ENCODE results near the gene PTPRA. TPM values are rescaled to one million over a fixed set of nuclear protein-coding genes. Genes with fewer than 3 reads are reported as not detected.
"Not testable (repeated sequence)": the region's sequence is repeated elsewhere in the genome, so short reads cannot be mapped to it uniquely, and the experiment has no call there.

Gene PTPRA
- total and polyA plus RNA-seq, 2 donors from 2014 or later, result 33.1 to 70.3 TPM

GRCh38 chr20:2829376-2829775 is 43.9 kb upstream of the PTPRA start:
- no peak for TF ChIP-seq CTCF (IDR thresholded peaks at IDR 0.05; ENCODE audit: borderline replicate concordance, extremely low read depth, insufficient read depth)
- no peaks in the 10 kb centered on the region for H3K9me3 ChIP-seq (ENCODE audit: control insufficient read depth in 2 of 3, insufficient read depth in 1 of 3, low read length in 3 of 3)
- DNase-seq (peak in 2 of 5 donors; percentile 10 to 28), FAIRE-seq (no peak)
- no peak overlapping the region for H3K27ac ChIP-seq (ENCODE audit: low read depth in 2 of 2, low read length in 2 of 2)
- no peak overlapping the region for H3K9ac ChIP-seq (ENCODE audit: low read length in 3 of 3)
- intact Hi-C loops (cut with DNase I), result no loop called here
- no peaks in the 10 kb centered on the region for H3K27me3 ChIP-seq (ENCODE audit: control insufficient read depth, insufficient read depth, low read length)
- no peaks in the 10 kb centered on the region for H3K4me1 ChIP-seq (ENCODE audit: control insufficient read depth in 2 of 3, insufficient read depth in 2 of 3, low read depth in 1 of 3, low read length in 3 of 3)
- no peaks in the 10 kb centered on the region for H3K36me3 ChIP-seq (ENCODE audit: control insufficient read depth in 2 of 3, insufficient read depth in 3 of 3, low read length in 3 of 3)
- no peak overlapping the region for H3K4me3 ChIP-seq (ENCODE audit: low read length in 3 of 3)

- intact Hi-C loops (cut with DNase I), result not testable (repeated sequence)
These were observed 42.1 kb upstream of the PTPRA start for GRCh38 chr20:2831206-2831605.

GRCh38 chr20:2833761-2834160 is 39.5 kb upstream of the PTPRA start:
- intact Hi-C loops (cut with DNase I), result no loop called here
- H3K27me3 ChIP-seq (ENCODE audit: control insufficient read depth, insufficient read depth, low read length), result no peaks in the 10 kb centered on the region

More at GRCh38 chr20:2831206-2831605, 42.1 kb upstream of the PTPRA start:
- not testable (repeated sequence) for FAIRE-seq; H3K27me3 ChIP-seq (ENCODE audit: control insufficient read depth, insufficient read depth, low read length); H3K9me3 ChIP-seq (ENCODE audit: control insufficient read depth in 2 of 3, insufficient read depth in 1 of 3, low read length in 3 of 3); H3K4me3 ChIP-seq (ENCODE audit: low read length in 3 of 3); H3K27ac ChIP-seq (ENCODE audit: low read depth in 2 of 2, low read length in 2 of 2); H3K9ac ChIP-seq (ENCODE audit: low read length in 3 of 3); H3K36me3 ChIP-seq (ENCODE audit: control insufficient read depth in 2 of 3, insufficient read depth in 3 of 3, low read length in 3 of 3); H3K4me1 ChIP-seq (ENCODE audit: control insufficient read depth in 2 of 3, insufficient read depth in 2 of 3, low read depth in 1 of 3, low read length in 3 of 3)
- DNase-seq, result peak in 2 of 5 donors; percentile 26 to 42

More at GRCh38 chr20:2833761-2834160, 39.5 kb upstream of the PTPRA start:
- Histone ChIP-seq H3K4me1 (ENCODE audit: control insufficient read depth in 2 of 3, insufficient read depth in 2 of 3, low read depth in 1 of 3, low read length in 3 of 3) (no peaks in the 10 kb centered on the region), H3K4me3 (ENCODE audit: low read length in 3 of 3) (no peak overlapping the region), H3K36me3 (ENCODE audit: control insufficient read depth in 2 of 3, insufficient read depth in 3 of 3, low read length in 3 of 3) (no peaks in the 10 kb centered on the region), H3K27ac (ENCODE audit: low read depth in 2 of 2, low read length in 2 of 2) (no peak overlapping the region), H3K9me3 (ENCODE audit: control insufficient read depth in 2 of 3, insufficient read depth in 1 of 3, low read length in 3 of 3) (no peaks in the 10 kb centered on the region), H3K9ac (ENCODE audit: low read length in 3 of 3) (no peak overlapping the region)
- no peak for TF ChIP-seq CTCF (IDR thresholded peaks at IDR 0.05; ENCODE audit: borderline replicate concordance, extremely low read depth, insufficient read depth)
- FAIRE-seq, result no peak
- no peak for DNase-seq
